ENCODE results near the gene RFTN1. TPM values are rescaled to one million over a fixed set of nuclear protein-coding genes. Genes with fewer than 3 reads are reported as not detected.
"Not testable (repeated sequence)": the region's sequence is repeated elsewhere in the genome, so short reads cannot be mapped to it uniquely, and the experiment has no call there.

The RFTN1 gene
- total RNA-seq, 1 donor from 2014 or later, result 41.8 TPM

GRCh38 chr3:16311960-16312451, 201.5 kb downstream of the RFTN1 start:
- DNase-seq (ENCODE audit: low spot score), result no peak
- peaks cover 21% of the 10 kb centered on the region for H3K4me1 Mint-ChIP-seq (ENCODE audit: unreplicated experiment)

GRCh38 chr3:16310486-16310885, 203.0 kb downstream of the RFTN1 start:
- not testable (repeated sequence) for DNase-seq (ENCODE audit: low spot score); H3K27ac Mint-ChIP-seq (ENCODE audit: unreplicated experiment); H3K9me3 Mint-ChIP-seq (ENCODE audit: unreplicated experiment); H3K27me3 Mint-ChIP-seq (ENCODE audit: unreplicated experiment); H3K36me3 Mint-ChIP-seq (ENCODE audit: low read depth, unreplicated experiment); H3K4me3 Mint-ChIP-seq (ENCODE audit: unreplicated experiment)
- peaks cover 21% of the 10 kb centered on the region for H3K4me1 Mint-ChIP-seq (ENCODE audit: unreplicated experiment)

More at GRCh38 chr3:16311960-16312451, 201.5 kb downstream of the RFTN1 start:
- Mint-ChIP-seq H3K4me3 (ENCODE audit: unreplicated experiment) (no peak overlapping the region), H3K36me3 (ENCODE audit: low read depth, unreplicated experiment) (peaks cover 22% of the 10 kb centered on the region), H3K27me3 (ENCODE audit: unreplicated experiment) (peaks cover 5% of the 10 kb centered on the region), H3K9me3 (ENCODE audit: unreplicated experiment) (no peaks in the 10 kb centered on the region), H3K27ac (ENCODE audit: unreplicated experiment) (no peak overlapping the region)
- TF ChIP-seq CTCF (IDR thresholded peaks at IDR 0.05; ENCODE audit: unreplicated experiment), result no peak

- no peak overlapping the region for H3K4me3 Mint-ChIP-seq (ENCODE audit: unreplicated experiment)
- H3K4me1 Mint-ChIP-seq (ENCODE audit: unreplicated experiment), result peaks cover 25% of the 10 kb centered on the region
- TF ChIP-seq CTCF (IDR thresholded peaks at IDR 0.05; ENCODE audit: unreplicated experiment), result no peak
- DNase-seq (ENCODE audit: low spot score), result no peak
- H3K27me3 Mint-ChIP-seq (ENCODE audit: unreplicated experiment), result peaks cover 4% of the 10 kb centered on the region
- H3K27ac Mint-ChIP-seq (ENCODE audit: unreplicated experiment), result no peak overlapping the region
- peaks cover 12% of the 10 kb centered on the region for H3K36me3 Mint-ChIP-seq (ENCODE audit: low read depth, unreplicated experiment)
- no peaks in the 10 kb centered on the region for H3K9me3 Mint-ChIP-seq (ENCODE audit: unreplicated experiment)
These were observed 203.9 kb downstream of the RFTN1 start for GRCh38 chr3:16309558-16309957.

- Mint-ChIP-seq H3K36me3 (ENCODE audit: low read depth, unreplicated experiment) (peaks cover 17% of the 10 kb centered on the region), H3K27ac (ENCODE audit: unreplicated experiment) (no peak overlapping the region), H3K4me1 (ENCODE audit: unreplicated experiment) (peaks cover 29% of the 10 kb centered on the region), H3K27me3 (ENCODE audit: unreplicated experiment) (peaks cover 4% of the 10 kb centered on the region), H3K9me3 (ENCODE audit: unreplicated experiment) (no peaks in the 10 kb centered on the region), H3K4me3 (ENCODE audit: unreplicated experiment) (no peak overlapping the region)
- no peak for TF ChIP-seq CTCF (IDR thresholded peaks at IDR 0.05; ENCODE audit: unreplicated experiment)
- no peak for DNase-seq (ENCODE audit: low spot score)
These were observed 204.8 kb downstream of the RFTN1 start for GRCh38 chr3:16308727-16309126.

- no peak for TF ChIP-seq CTCF (IDR thresholded peaks at IDR 0.05; ENCODE audit: unreplicated experiment)
- Mint-ChIP-seq H3K27ac (ENCODE audit: unreplicated experiment) (no peak overlapping the region), H3K4me3 (ENCODE audit: unreplicated experiment) (no peak overlapping the region), H3K9me3 (ENCODE audit: unreplicated experiment) (no peaks in the 10 kb centered on the region), H3K27me3 (ENCODE audit: unreplicated experiment) (peaks cover 4% of the 10 kb centered on the region), H3K4me1 (ENCODE audit: unreplicated experiment) (peaks cover 29% of the 10 kb centered on the region), H3K36me3 (ENCODE audit: low read depth, unreplicated experiment) (peaks cover 17% of the 10 kb centered on the region)
- no peak for DNase-seq (ENCODE audit: low spot score)
These were observed 205.5 kb downstream of the RFTN1 start for GRCh38 chr3:16307832-16308531.
